Activated T-cell treated with anti-CD3 and anti-CD28 coated beads, Interleukin-2, amount 50 U/mL, for 1 hour (primary cell): ENCODE measurements around the gene MLLT3.
"Not testable (repeated sequence)": the region's sequence is repeated elsewhere in the genome, so short reads cannot be mapped to it uniquely, and the experiment has no call there.

ENCODE experiments used
- DNase-seq: peaks from one replicate; pipeline ENCODE4 v3.0.0-alpha.2; 2020

MLLT3 gene

DNA sequence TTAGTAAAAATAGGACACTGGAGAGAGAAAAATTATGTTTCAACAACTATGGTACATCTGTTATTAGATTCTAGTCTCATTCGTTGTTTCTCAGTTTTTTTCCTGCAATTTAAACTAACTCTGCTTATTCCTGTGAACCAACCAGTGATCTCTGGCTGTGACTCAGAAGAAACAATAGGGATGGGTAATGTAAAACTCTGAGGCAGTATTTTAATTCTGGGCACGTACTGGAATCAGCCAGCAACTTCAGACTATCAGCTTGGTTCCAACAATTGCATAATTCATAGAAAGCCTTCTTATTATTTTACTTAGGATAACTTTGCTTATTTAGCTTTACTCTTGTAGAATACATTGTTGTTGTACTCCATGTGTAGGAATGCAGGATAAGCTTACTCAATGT, 28.8 kb downstream of the MLLT3 start:
- no peak for DNase-seq

GRCh38 chr9:20593105-20593504, 29.2 kb downstream of the MLLT3 start:
- no peak for DNase-seq

DNA sequence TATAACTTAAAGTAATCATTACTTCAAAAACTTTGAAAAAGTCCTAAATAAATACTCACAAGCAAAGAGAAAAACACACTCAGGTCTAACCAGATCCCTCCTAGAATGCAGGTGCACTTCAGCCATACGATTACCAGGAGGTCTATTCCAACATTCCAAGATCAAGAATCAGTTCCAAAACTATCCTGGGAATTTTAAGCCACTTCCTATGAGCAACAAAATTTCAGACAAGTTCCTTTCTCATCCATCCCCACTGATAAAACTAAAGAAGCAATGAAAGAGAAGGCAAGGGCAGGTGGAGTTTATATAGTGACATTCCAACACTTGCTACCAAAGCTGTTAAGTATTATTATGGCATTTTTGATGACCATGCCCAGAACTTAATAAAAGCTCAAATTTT, 29.6 kb downstream of the MLLT3 start:
- DNase-seq, result no peak

GRCh38 chr9:20591223-20591622, 31.1 kb downstream of the MLLT3 start:
- DNase-seq, result no peak

GRCh38 chr9:20584968-20585643, 37.2 kb downstream of the MLLT3 start:
- no peak for DNase-seq

DNA sequence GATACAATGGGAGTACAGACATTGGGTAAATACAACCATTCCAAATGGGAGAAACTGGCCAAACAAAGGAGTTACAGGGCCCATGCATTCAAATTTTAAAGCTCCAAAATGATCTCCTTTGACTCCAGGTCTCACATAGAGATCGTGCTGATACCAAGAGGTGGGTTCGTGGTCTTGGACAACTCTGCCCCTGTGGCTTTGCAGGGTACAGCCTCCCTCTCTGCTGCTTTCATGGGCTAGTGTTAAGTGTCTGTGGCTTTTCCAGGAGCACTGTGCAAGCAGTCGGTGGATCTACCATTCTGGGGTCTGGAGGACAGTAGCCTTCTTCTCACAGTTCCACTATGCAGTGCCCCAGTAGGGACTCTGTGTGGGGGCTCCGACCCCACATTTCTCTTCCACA, 39.2 kb downstream of the MLLT3 start:
- DNase-seq, result not testable (repeated sequence)

- no peak for DNase-seq
These were observed 40.1 kb downstream of the MLLT3 start for GRCh38 chr9:20582150-20582549.

DNA sequence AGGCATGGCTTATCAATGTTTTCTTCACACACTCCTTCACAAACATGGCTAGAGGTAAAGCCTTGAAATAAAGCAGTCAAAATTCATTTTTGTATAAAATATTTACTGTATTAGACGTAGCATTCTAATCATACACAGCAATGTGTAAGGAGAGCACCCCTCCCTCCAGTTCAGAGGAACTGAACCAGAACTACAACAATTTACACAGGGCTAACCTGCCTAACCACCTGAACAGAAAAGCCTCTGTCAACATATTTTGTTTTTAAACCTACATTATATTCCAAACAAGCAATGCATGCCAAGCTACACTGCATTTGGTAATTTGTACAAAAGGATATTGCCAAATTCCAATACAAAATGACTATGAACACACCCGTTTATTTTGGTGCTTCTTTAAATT, 41.6 kb downstream of the MLLT3 start:
- no peak for DNase-seq

GRCh38 chr9:20579524-20580314, 42.6 kb downstream of the MLLT3 start:
- DNase-seq, result no peak

DNA sequence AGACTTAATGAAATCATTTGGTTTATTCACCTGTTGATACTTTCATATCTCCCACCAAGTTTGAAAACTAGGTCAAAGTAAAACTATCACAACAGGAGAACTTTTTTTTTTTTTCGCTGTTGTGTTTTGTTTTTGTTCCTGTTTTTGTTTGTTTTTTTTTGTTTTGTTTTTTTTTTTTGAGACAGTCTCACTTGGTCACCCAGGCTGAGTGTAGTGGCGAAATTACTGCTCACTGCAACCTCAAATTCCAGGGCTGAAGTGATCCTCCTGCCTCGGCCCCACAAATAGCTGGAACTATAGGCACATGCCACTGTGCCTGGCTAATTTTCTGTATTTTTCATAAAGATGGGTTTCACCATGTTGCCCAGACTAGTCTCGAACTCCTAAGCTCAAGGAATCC, 49.3 kb downstream of the MLLT3 start:
- no peak for DNase-seq

DNA sequence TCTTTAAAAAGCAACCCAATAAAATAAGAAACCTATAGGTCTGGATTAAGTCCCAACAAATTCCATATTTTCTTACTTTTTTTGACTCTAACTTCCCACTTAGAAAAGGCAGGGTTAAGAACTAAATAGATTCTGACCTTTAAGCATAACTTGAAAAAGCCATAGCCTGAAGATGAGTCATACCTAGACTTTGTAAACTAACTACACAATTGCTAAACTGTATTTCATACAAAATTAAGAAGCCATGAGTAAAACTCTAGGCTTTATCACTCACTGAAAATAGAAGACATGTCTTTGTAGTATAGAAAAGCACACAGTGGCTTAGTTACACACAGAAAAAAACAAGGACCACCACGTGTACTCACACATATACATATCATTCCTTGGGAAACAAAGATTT, 51.5 kb downstream of the MLLT3 start:
- no peak for DNase-seq

DNA sequence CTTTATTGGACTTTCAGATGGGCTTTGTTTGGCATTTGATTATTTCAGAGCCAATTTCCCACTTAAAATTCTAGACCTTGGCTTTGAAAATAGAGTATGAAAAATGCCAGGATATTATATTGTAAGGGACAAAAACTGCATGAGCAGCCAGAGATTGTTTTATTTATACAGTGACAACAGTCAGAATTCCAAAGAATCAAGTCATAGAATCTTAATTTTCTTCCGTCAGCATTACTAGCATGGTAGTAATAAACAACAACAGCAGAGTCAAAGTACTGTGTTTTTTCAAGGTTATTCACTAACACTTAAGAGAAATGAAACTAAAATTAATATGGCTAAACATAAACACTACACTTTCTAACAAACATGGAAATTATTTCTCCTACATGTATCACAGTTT, 52.2 kb downstream of the MLLT3 start:
- no peak for DNase-seq

- no peak for DNase-seq
These were observed 52.8 kb downstream of the MLLT3 start for GRCh38 chr9:20569525-20569924.

DNA sequence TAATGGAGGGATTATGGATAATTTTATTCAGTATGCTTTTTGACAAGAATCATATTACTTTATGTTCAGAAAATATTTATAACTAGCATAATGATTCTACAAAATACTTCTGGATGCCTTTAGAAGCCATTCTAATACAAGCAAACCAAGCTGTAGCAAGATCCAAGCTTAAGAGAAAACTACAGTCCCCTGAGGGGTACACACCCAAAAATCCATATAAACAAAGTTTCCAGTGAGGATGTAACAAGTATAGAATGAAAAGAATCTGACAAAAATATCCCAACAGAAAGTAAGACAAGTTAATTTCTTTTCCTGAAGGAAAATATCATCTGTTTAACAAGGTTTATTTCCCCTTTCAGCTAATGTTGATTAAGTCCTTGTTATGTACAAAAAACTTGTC, 53.9 kb downstream of the MLLT3 start:
- DNase-seq, result no peak

- no peak for DNase-seq
These were observed 55.9 kb downstream of the MLLT3 start for GRCh38 chr9:20566401-20566800.

GRCh38 chr9:20564650-20565049, 57.6 kb downstream of the MLLT3 start:
- DNase-seq, result no peak

GRCh38 chr9:20563917-20564316, 58.4 kb downstream of the MLLT3 start:
- DNase-seq, result no peak

GRCh38 chr9:20562051-20562450, 60.2 kb downstream of the MLLT3 start:
- no peak for DNase-seq

- DNase-seq, result no peak
These were observed 60.8 kb downstream of the MLLT3 start for GRCh38 chr9:20561531-20561930.

DNA sequence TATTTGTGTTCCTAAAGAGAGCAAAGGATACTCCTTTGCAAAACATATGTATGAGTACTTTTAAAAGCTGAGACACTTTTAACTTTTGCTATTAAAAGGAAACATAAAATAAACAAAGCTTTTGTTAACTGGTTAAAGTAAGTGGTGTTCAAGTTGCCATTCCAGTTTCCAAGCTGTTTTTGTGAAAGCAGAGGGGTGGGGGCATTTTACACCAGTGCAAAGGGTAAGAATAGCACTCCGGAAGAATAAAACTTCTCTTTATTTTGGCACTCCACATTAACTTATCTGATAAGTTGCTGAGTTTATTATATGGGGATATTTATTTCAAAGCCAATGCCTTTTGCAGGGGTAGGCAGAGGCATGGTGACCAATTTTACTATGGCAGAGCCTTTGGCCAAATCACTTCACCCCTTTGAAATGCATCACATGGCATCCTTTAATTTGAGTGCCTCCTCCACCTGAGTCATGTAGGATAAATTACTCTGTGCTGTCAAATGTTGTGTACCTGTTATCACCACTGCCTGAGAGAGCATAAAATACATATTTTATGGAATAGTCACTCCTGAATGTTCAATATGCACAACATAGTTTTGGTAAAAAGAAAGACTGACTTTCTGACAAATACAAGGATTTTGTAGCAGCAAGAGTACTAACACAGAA, 62.9 kb downstream of the MLLT3 start:
- DNase-seq, result no peak

DNA sequence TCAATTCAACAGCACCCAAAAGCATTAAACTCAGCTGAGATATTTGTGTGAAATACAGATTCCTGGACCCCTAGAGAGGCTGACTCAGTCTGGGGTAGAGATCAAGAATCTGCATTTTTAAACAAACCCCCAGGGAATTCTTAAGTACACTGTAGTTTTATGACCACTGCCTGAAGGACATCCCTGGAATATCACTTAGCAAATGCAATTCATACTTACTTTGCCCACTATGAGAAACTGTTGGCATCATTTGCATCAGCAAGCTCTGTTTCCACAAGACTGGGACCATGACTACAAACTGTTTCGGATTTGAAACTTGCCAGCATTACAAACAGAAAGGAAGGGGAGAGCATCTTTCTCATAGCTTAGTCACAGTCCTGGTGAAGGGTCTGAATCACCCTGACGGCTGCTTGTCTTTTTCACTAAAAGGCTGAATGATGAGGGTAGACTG, 63.7 kb downstream of the MLLT3 start:
- no peak for DNase-seq

DNA sequence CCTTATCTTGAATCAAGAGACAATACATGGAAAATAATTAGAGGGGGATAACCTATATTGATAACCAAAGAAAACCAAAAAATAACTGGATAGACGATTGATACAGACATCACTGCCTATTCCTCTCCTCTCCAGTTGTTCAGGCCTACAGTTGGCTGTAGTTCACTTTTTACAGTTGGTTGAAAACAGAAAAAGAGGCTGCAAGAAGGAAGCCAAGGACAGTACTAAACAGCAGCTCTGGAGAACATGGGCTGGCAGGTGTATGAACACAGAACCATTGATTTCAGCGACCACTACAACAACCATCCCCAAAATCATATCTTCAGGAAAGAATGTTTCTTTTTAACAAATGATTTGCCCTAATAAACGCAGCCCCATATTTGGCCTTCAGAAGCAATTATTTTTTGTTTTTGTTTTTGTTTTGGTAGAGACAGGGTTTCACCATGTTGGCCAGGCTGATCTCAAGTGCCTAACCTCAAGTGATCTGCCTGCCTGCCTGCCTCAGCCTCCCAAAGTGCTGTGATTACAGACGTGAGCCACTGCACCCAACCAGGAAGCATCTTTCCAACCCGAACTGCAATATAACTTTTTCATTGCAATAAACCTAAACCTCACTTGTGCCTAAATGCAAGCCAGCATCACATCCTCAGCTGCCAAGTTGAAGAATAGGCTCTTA, 64.3 kb downstream of the MLLT3 start:
- DNase-seq, result no peak

DNA sequence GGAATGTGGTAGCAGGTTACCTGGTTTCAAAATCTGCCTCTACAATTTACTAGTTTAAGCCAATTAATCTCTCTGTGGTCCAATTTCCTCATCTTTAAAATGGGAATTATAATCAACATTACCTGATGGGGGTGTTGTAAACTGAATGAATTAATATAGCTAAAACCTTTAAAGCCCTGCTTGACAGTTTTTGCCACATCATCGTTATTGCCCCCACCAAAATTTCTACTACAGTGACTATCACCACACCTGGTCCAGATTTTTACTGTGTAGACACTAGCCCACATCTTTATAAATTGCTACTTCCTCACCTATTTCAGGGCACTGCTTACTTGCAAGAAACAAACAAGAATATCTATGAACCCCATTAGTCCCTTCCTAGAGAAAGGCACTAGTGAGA, 65.0 kb downstream of the MLLT3 start:
- no peak for DNase-seq
